GM23338 (cell line): ENCODE results near the gene SNX9. TPM values are rescaled to one million over a fixed set of nuclear protein-coding genes. Genes with fewer than 3 reads are reported as not detected.

Source experiments
- ATAC-seq: fragments of 200-7000 bp; cut with Tn5 transposase; 3 replicates; pipeline ENCODE4 v1.9.1; 2020
- DNase-seq: peaks from one replicate; pipeline ENCODE4 v3.0.0-alpha.2; 2015; ENCODE audit warnings: low spot score
- H2AFZ ChIP-seq: fragments of 200-600 bp; sonication (generic); 2 replicates; pipeline ENCODE4 v1.8.0; 2016; ENCODE audit warnings: antibody characterized with exemption, mild to moderate bottlenecking, moderate library complexity
- H3F3A ChIP-seq: fragments of 200-600 bp; sonication (generic); replicated peaks from 2 replicates; pipeline ENCODE4 v1.8.0; 2017; ENCODE audit warnings: antibody characterized with exemption, mixed run types, low read depth
- H3K27ac ChIP-seq: fragments of 200-600 bp; sonication (generic); 2 replicates; pipeline ENCODE4 v1.6.1; 2016; ENCODE audit warnings: low read depth
- H3K27me3 ChIP-seq: fragments of 200-600 bp; sonication (generic); 2 replicates; pipeline ENCODE4 v1.8.0; 2016; ENCODE audit warnings: mild to moderate bottlenecking, mixed run types, moderate library complexity; ENCODE audit not compliant: insufficient read depth
- H3K36me3 ChIP-seq: fragments of 200-600 bp; sonication (generic); 2 replicates; pipeline ENCODE4 v1.8.0; 2016; ENCODE audit warnings: mild to moderate bottlenecking; ENCODE audit not compliant: insufficient read depth
- H3K4me1 ChIP-seq: fragments of 200-600 bp; sonication (generic); 2 replicates; pipeline ENCODE4 v1.8.0; 2016; ENCODE audit warnings: mild to moderate bottlenecking, moderate library complexity; ENCODE audit not compliant: insufficient read depth
- H3K4me2 ChIP-seq: fragments of 200-600 bp; sonication (generic); 2 replicates; pipeline ENCODE4 v1.7.1; 2017; ENCODE audit warnings: mixed run types
- H3K4me3 ChIP-seq: fragments of 200-600 bp; sonication (generic); 2 replicates; pipeline ENCODE4 v1.6.1; 2016; ENCODE audit warnings: mixed run types
- H3K79me2 ChIP-seq: fragments of 200-600 bp; sonication (generic); replicated peaks from 2 replicates; pipeline ENCODE4 v1.8.0; 2017; ENCODE audit warnings: mild to moderate bottlenecking; ENCODE audit not compliant: insufficient read depth
- H3K9me2 ChIP-seq: fragments of 200-600 bp; sonication (generic); 2 replicates; pipeline ENCODE4 v1.8.0; 2017; ENCODE audit not compliant: insufficient read depth
- H4K20me1 ChIP-seq: fragments of 200-600 bp; sonication (generic); replicated peaks from 2 replicates; pipeline ENCODE4 v1.8.0; 2017; ENCODE audit warnings: mild to moderate bottlenecking; ENCODE audit not compliant: insufficient read depth
- H3K27ac Mint-ChIP-seq: 2 replicates; pipeline ENCODE4 v1.8.0; 2020; ENCODE audit warnings: inconsistent platforms, mild to moderate bottlenecking, moderate library complexity, mixed read lengths
- H3K27me3 Mint-ChIP-seq: 3 replicates; pipeline ENCODE4 v1.8.0; 2022; ENCODE audit warnings: low read depth, mild to moderate bottlenecking, moderate library complexity, mixed read lengths, inconsistent platforms; ENCODE audit not compliant: insufficient read depth, poor library complexity
- H3K36me3 Mint-ChIP-seq: 3 replicates; pipeline ENCODE4 v1.8.0; 2021; ENCODE audit warnings: low read depth, mild to moderate bottlenecking, inconsistent platforms, moderate library complexity, mixed read lengths
- H3K4me1 Mint-ChIP-seq: 3 replicates; pipeline ENCODE4 v1.8.0; 2020; ENCODE audit warnings: mild to moderate bottlenecking, inconsistent platforms, mixed read lengths
- H3K4me3 Mint-ChIP-seq: 3 replicates; pipeline ENCODE4 v1.8.0; 2021; ENCODE audit warnings: moderate library complexity, mild to moderate bottlenecking, inconsistent platforms, mixed read lengths
- H3K9me3 Mint-ChIP-seq: 3 replicates; pipeline ENCODE4 v1.8.0; 2020; ENCODE audit warnings: moderate library complexity, mild to moderate bottlenecking, inconsistent platforms, mixed read lengths
- CREB1 ChIP-seq: fragments of 250-450 bp; sonication (Bioruptor Pico); IDR thresholded peaks from 2 replicates; pipeline ENCODE4 v1.5.0; 2020; ENCODE audit warnings: low read depth, mild to moderate bottlenecking, moderate library complexity
- CTCF ChIP-seq, 2 experiments: fragments of 200-600 bp in 1 of 2; sonication (generic) in 1 of 2; conservative IDR thresholded peaks; 2 replicates each; pipeline versions ENCODE4 v1.5.1 to v1.6.1; 2016 to 2017; ENCODE audit warnings: antibody characterized with exemption in 2 of 2, low read depth in 2 of 2, mild to moderate bottlenecking in 2 of 2, moderate library complexity in 1 of 2
- ETS1 ChIP-seq: IDR thresholded peaks from 2 replicates; pipeline ENCODE4 v1.6.1; 2016; ENCODE audit warnings: antibody characterized with exemption
- EZH2 ChIP-seq: fragments of 200-600 bp; sonication (generic); IDR thresholded peaks from one replicate; pipeline ENCODE4 v1.8.0; 2017; ENCODE audit warnings: antibody characterized with exemption, mild to moderate bottlenecking, low read depth; ENCODE audit not compliant: unreplicated experiment
- EZH2phosphoT487 ChIP-seq: fragments of 200-600 bp; sonication (generic); IDR thresholded peaks from one replicate; pipeline ENCODE4 v1.8.1; 2018; ENCODE audit warnings: antibody characterized with exemption; ENCODE audit not compliant: unreplicated experiment
- JUNB ChIP-seq: IDR thresholded peaks from one replicate; pipeline ENCODE4 v1.6.1; 2016; ENCODE audit warnings: antibody characterized with exemption; ENCODE audit not compliant: unreplicated experiment
- NANOG ChIP-seq: IDR thresholded peaks from 2 replicates; pipeline ENCODE4 v1.6.1; 2016; ENCODE audit warnings: antibody characterized with exemption, borderline replicate concordance
- POLR2AphosphoS5 ChIP-seq: IDR thresholded peaks from 2 replicates; pipeline ENCODE4 v1.6.1; 2016; ENCODE audit warnings: antibody characterized with exemption, low read depth
- REST ChIP-seq: IDR thresholded peaks from one replicate; pipeline ENCODE4 v1.6.1; 2018; ENCODE audit warnings: antibody characterized with exemption; ENCODE audit not compliant: unreplicated experiment
- ZNF114 ChIP-seq: fragments of 250-450 bp; sonication (Bioruptor Pico); IDR thresholded peaks from 2 replicates; pipeline ENCODE4 v1.5.0; 2020; ENCODE audit warnings: mild to moderate bottlenecking, moderate library complexity
- ZNF462 ChIP-seq: fragments of 250-450 bp; sonication (Bioruptor Pico); IDR thresholded peaks from 2 replicates; pipeline ENCODE4 v1.5.0; 2020; ENCODE audit warnings: mild to moderate bottlenecking, moderate library complexity
- polyA plus RNA-seq: library from polyadenylated mRNA; unstranded; fragments of >200 nt; fragmentation: Nextera tagmentation; extraction: Ambion mirVana; gene quantifications from 2 replicates; pipeline ENCODE4 v1.2.1, GENCODE V29; 2016
- total RNA-seq: library from RNA; depleted of rRNA; stranded (reverse); fragments of >200 nt; shearing (Covaris generic); gene quantifications from 2 replicates; pipeline ENCODE4 v1.2.3, GENCODE V29; 2014

SNX9 gene
- total and polyA plus RNA-seq, 2 experiments from 2014 or later = 18.4 to 23.3 TPM

GRCh38 chr6:157959451-157960227 lies 136.6 kb downstream of the SNX9 start:
- H3K9me2 ChIP-seq = no peaks in the 10 kb centered on the region
- H3K4me1 ChIP-seq = no peaks in the 10 kb centered on the region; the same call in none of the 2 replicates
- H4K20me1 ChIP-seq = no peaks in the 10 kb centered on the region
- H2AFZ ChIP-seq = no peak overlapping the region
- no peaks in the 10 kb centered on the region for H3K27me3 ChIP-seq
- no peak overlapping the region for H3K4me3 ChIP-seq
- H3K27ac ChIP-seq = no peak overlapping the region
- no peaks in the 10 kb centered on the region for H3F3A ChIP-seq
- H3K4me3 Mint-ChIP-seq = no peak overlapping the region
- TF ChIP-seq EZH2phosphoT487 (no peak), POLR2AphosphoS5 (no peak), CREB1 (CRISPR knock-in tag) (no peak), ZNF114 (CRISPR knock-in tag) (no peak), ZNF462 (CRISPR knock-in tag) (no peak), JUNB (no peak), EZH2 (no peak), REST (no peak), ETS1 (no peak), CTCF (conservative IDR thresholded peaks at IDR 0.05; ENCODE audit: low read depth in 2 of 2) (no peak), NANOG (no peak)
- H3K27me3 Mint-ChIP-seq = peaks cover 5% of the 10 kb centered on the region
- no peaks in the 10 kb centered on the region for H3K79me2 ChIP-seq
- no peak overlapping the region for H3K27ac Mint-ChIP-seq
- DNase-seq (no peak), ATAC-seq (no peak)
- peaks cover 26% of the 10 kb centered on the region for H3K9me3 Mint-ChIP-seq
- no peaks in the 10 kb centered on the region for H3K36me3 ChIP-seq
- H3K36me3 Mint-ChIP-seq = peaks cover 21% of the 10 kb centered on the region
- no peak overlapping the region for H3K4me2 ChIP-seq
- peaks cover 12% of the 10 kb centered on the region for H3K4me1 Mint-ChIP-seq
